H1 (cell line): ENCODE measurements around the gene C11orf42.

ENCODE experiments used
- CEBPB ChIP-seq: IDR thresholded peaks from 2 replicates; pipeline ENCODE4 v1.6.1; 2012; ENCODE audit warnings: low read depth, low read length
- JUN ChIP-seq: IDR thresholded peaks from 2 replicates; pipeline ENCODE4 v1.6.1; 2011; ENCODE audit warnings: low read depth, mild to moderate bottlenecking, improper control_type of control experiment, low read length
- PHF8 ChIP-seq: fragments of 200-600 bp; sonication (generic); conservative IDR thresholded peaks from 2 replicates; pipeline ENCODE4 v1.7.1; 2012; ENCODE audit warnings: low read depth, mild to moderate bottlenecking, inconsistent platforms, low read length, moderate library complexity
- POLR2A ChIP-seq, 2 experiments: IDR thresholded peaks; 1 replicate in 1 of 2; 2 replicates in 1 of 2; pipeline ENCODE4 v1.6.1; 2011; ENCODE audit warnings: low read depth in 2 of 2, low read length in 2 of 2, mild to moderate bottlenecking in 2 of 2; ENCODE audit errors: control extremely low read depth in 1 of 2
- POLR2AphosphoS5 ChIP-seq: IDR thresholded peaks from 2 replicates; pipeline ENCODE4 v1.6.1; 2011; ENCODE audit warnings: low read depth, low read length
- RAD21 ChIP-seq, 2 experiments: IDR thresholded peaks in 1 of 2; conservative IDR thresholded peaks in 1 of 2; 2 replicates each; pipeline ENCODE4 v1.6.1; 2011; ENCODE audit warnings: low read depth in 2 of 2, low read length in 2 of 2, improper control_type of control experiment in 1 of 2, inconsistent platforms in 1 of 2, mild to moderate bottlenecking in 1 of 2, moderate library complexity in 1 of 2
- SIN3A ChIP-seq, 2 experiments: IDR thresholded peaks in 1 of 2; conservative IDR thresholded peaks in 1 of 2; 2 replicates each; pipeline ENCODE4 v1.6.1; 2011 to 2012; ENCODE audit warnings: low read length in 2 of 2, improper control_type of control experiment in 1 of 2, low read depth in 1 of 2, mild to moderate bottlenecking in 1 of 2
- TF ChIP-seq, protein P1 (sequence below): IDR thresholded peaks from 2 replicates; pipeline ENCODE4 v1.6.1; 2012; ENCODE audit warnings: low read length, inconsistent platforms

DNA sequence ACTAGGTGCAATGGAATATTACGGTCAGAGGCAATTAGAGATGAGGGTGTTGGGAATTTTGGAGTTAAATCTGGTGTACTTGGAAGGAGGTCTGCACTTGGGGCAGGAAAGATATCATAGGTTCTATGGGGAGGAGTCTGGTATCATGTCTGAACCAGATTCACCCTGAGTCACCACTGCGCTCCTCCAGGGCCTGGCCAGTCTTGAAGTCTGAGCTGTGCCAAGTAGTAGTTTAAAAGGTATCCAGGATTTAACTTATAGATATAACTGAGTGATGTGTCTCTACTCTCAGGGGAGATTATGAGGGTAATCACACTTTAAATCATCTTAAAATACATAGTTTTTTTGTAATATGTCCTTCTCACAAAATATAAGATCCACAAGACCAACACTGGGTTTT lies 40.2 kb downstream of the C11orf42 start:
- TF ChIP-seq JUN (no peak), POLR2AphosphoS5 (no peak), RAD21 (IDR thresholded peaks at IDR 0.05 in 1 of 2, conservative IDR thresholded peaks at IDR 0.05 in 1 of 2; ENCODE audit: low read depth in 2 of 2, low read length in 2 of 2) (no peak), POLR2A (IDR thresholded peaks at IDR 0.05; ENCODE audit: control extremely low read depth in 1 of 2, low read depth in 2 of 2, low read length in 2 of 2) (no peak), CEBPB (no peak), PHF8 (no peak), SIN3A (conservative IDR thresholded peaks at IDR 0.05 in 1 of 2, IDR thresholded peaks at IDR 0.05 in 1 of 2; ENCODE audit: low read depth in 1 of 2, low read length in 2 of 2) (no peak)
- TF ChIP-seq, protein P1, sequence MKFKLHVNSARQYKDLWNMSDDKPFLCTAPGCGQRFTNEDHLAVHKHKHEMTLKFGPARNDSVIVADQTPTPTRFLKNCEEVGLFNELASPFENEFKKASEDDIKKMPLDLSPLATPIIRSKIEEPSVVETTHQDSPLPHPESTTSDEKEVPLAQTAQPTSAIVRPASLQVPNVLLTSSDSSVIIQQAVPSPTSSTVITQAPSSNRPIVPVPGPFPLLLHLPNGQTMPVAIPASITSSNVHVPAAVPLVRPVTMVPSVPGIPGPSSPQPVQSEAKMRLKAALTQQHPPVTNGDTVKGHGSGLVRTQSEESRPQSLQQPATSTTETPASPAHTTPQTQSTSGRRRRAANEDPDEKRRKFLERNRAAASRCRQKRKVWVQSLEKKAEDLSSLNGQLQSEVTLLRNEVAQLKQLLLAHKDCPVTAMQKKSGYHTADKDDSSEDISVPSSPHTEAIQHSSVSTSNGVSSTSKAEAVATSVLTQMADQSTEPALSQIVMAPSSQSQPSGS: no peak
